Loucy (cell line): ENCODE measurements around the gene OGDH.

Experiments
- H2AFZ ChIP-seq: fragments of 200-600 bp; sonication (generic); 2 replicates; pipeline ENCODE4 v1.6.0; 2016; ENCODE audit warnings: antibody characterized with exemption, mild to moderate bottlenecking, low read length, moderate library complexity
- H3F3A ChIP-seq: fragments of 200-600 bp; 2 replicates; pipeline ENCODE4 v1.6.0; 2016; ENCODE audit warnings: antibody characterized with exemption, low read depth, mild to moderate bottlenecking
- H3K27me3 ChIP-seq: fragments of 200-600 bp; sonication (generic); 2 replicates; pipeline ENCODE4 v1.6.1; 2014; ENCODE audit warnings: low read length, mild to moderate bottlenecking; ENCODE audit not compliant: insufficient read depth, poor library complexity, severe bottlenecking
- H3K36me3 ChIP-seq: fragments of 200-600 bp; sonication (generic); 2 replicates; pipeline ENCODE4 v1.6.1; 2016; ENCODE audit warnings: low read length; ENCODE audit not compliant: insufficient read depth
- H3K4me1 ChIP-seq: fragments of 200-600 bp; sonication (generic); 2 replicates; pipeline ENCODE4 v1.5.1; 2014; ENCODE audit warnings: low read length, mild to moderate bottlenecking; ENCODE audit not compliant: insufficient read depth, poor library complexity, severe bottlenecking
- H3K4me2 ChIP-seq: fragments of 200-600 bp; sonication (generic); 2 replicates; pipeline ENCODE4 v1.6.0; 2014; ENCODE audit warnings: antibody characterized with exemption, low read length, low read depth, mild to moderate bottlenecking; ENCODE audit not compliant: poor library complexity, severe bottlenecking
- H3K4me3 ChIP-seq: fragments of 200-600 bp; sonication (generic); 2 replicates; pipeline ENCODE4 v1.5.1; 2014; ENCODE audit warnings: low read length, mild to moderate bottlenecking, mixed read lengths; ENCODE audit not compliant: poor library complexity, severe bottlenecking
- H3K79me2 ChIP-seq: fragments of 200-600 bp; sonication (generic); 2 replicates; pipeline ENCODE4 v1.6.1; 2014; ENCODE audit warnings: low read length; ENCODE audit not compliant: insufficient read depth
- H3K9ac ChIP-seq: fragments of 200-600 bp; sonication (generic); 2 replicates; pipeline ENCODE4 v1.6.0; 2014; ENCODE audit warnings: mild to moderate bottlenecking, low read depth, low read length, moderate library complexity; ENCODE audit not compliant: poor library complexity, severe bottlenecking
- H3K9me2 ChIP-seq: fragments of 200-600 bp; sonication (generic); replicated peaks from 2 replicates; pipeline ENCODE4 v1.6.1; 2016; ENCODE audit warnings: low read depth, low read length, mixed read lengths
- H3K9me3 ChIP-seq: fragments of 200-600 bp; sonication (generic); 2 replicates; pipeline ENCODE4 v1.6.1; 2014; ENCODE audit warnings: mild to moderate bottlenecking, antibody characterized with exemption, low read length, low read depth; ENCODE audit not compliant: insufficient read depth
- H4K20me1 ChIP-seq: fragments of 200-600 bp; sonication (generic); 2 replicates; pipeline ENCODE4 v1.6.0; 2014; ENCODE audit warnings: antibody characterized with exemption, low read length, mild to moderate bottlenecking; ENCODE audit not compliant: insufficient read depth, poor library complexity, severe bottlenecking
- CTCF ChIP-seq: fragments of 200-600 bp; sonication (generic); conservative IDR thresholded peaks from 2 replicates; pipeline ENCODE4 v1.5.1; 2014; ENCODE audit warnings: mild to moderate bottlenecking, antibody characterized with exemption, low read length
- EZH2phosphoT487 ChIP-seq: fragments of 200-600 bp; IDR thresholded peaks from 2 replicates; pipeline ENCODE4 v1.6.1; 2018; ENCODE audit warnings: antibody characterized with exemption, mild to moderate bottlenecking, moderate library complexity, borderline replicate concordance

OGDH gene

GRCh38 chr7:44564606-44565005 is 41.8 kb upstream of the OGDH start:
- Histone ChIP-seq H3K36me3 (peaks cover 37% of the 10 kb centered on the region; the same call in 1 of the 2 replicates), H2AFZ (no peak overlapping the region), H4K20me1 (peaks cover 5% of the 10 kb centered on the region)

GRCh38 chr7:44565097-44565794 is 41.2 kb upstream of the OGDH start:
- no peaks in the 10 kb centered on the region; the same call in 1 of the 2 replicates for H3K79me2 ChIP-seq
- no peaks in the 10 kb centered on the region for H3K9me3 ChIP-seq
- no peak overlapping the region for H3K4me2 ChIP-seq
- no peaks in the 10 kb centered on the region for H3F3A ChIP-seq
- H3K27me3 ChIP-seq: no peaks in the 10 kb centered on the region
- no peak overlapping the region for H2AFZ ChIP-seq
- peaks cover 5% of the 10 kb centered on the region for H4K20me1 ChIP-seq
- TF ChIP-seq EZH2phosphoT487: no peak
- TF ChIP-seq CTCF: peak; percentile 95
- no peak overlapping the region for H3K9ac ChIP-seq
- H3K4me1 ChIP-seq: no peaks in the 10 kb centered on the region
- H3K9me2 ChIP-seq: no peaks in the 10 kb centered on the region
- H3K36me3 ChIP-seq: peaks cover 44% of the 10 kb centered on the region; the same call in 1 of the 2 replicates
- H3K4me3 ChIP-seq: no peak overlapping the region

More at GRCh38 chr7:44564606-44565005, 41.8 kb upstream of the OGDH start:
- Histone ChIP-seq H3K9me2 (no peaks in the 10 kb centered on the region), H3K9ac (no peak overlapping the region), H3K4me1 (no peaks in the 10 kb centered on the region), H3K4me3 (no peak overlapping the region), H3K4me2 (no peak overlapping the region), H3K9me3 (no peaks in the 10 kb centered on the region), H3K79me2 (no peaks in the 10 kb centered on the region), H3F3A (no peaks in the 10 kb centered on the region), H3K27me3 (no peaks in the 10 kb centered on the region)
- TF ChIP-seq EZH2phosphoT487 (no peak), CTCF (no peak)

- Histone ChIP-seq H3K36me3 (peaks cover 50% of the 10 kb centered on the region; the same call in 1 of the 2 replicates), H3K9me2 (no peaks in the 10 kb centered on the region), H2AFZ (no peak overlapping the region), H3K4me2 (no peak overlapping the region), H3K4me1 (no peaks in the 10 kb centered on the region), H3K9ac (no peak overlapping the region), H3K27me3 (no peaks in the 10 kb centered on the region), H3F3A (no peaks in the 10 kb centered on the region), H3K9me3 (no peaks in the 10 kb centered on the region), H4K20me1 (peaks cover 5% of the 10 kb centered on the region), H3K4me3 (no peak overlapping the region), H3K79me2 (peaks cover 6% of the 10 kb centered on the region; the same call in 1 of the 2 replicates)
- TF ChIP-seq CTCF (no peak; the same call in 1 of the 2 replicates), EZH2phosphoT487 (no peak)
Observed at GRCh38 chr7:44565795-44566559, 40.5 kb upstream of the OGDH start.
